Renal cortex interstitium (tissue), 11 donors: ENCODE measurements around the gene CHSY3. TPM values are rescaled to one million over a fixed set of nuclear protein-coding genes. Genes with fewer than 3 reads are reported as not detected.

Experiments used
- DNase-seq, 11 donors: peaks; one replicate each; pipeline ENCODE4 v3.0.0-alpha.2; 2013; ENCODE audit warnings: low read depth in 9 of 11, low spot score in 4 of 11; ENCODE audit errors: extremely low read depth in 1 of 11
- polyA plus RNA-seq, 3 donors: library from polyadenylated mRNA; unstranded; fragments of 120-200 nt; gene quantifications; one replicate each; pipeline ENCODE4 v1.2.1, GENCODE V29; 2013; ENCODE audit not compliant: insufficient read length in 3 of 3

The CHSY3 gene
- polyA plus RNA-seq, 3 donors, result 3.0 to 4.0 (median 3.5) TPM

- DNase-seq, result no peak
Measured at GRCh38 chr5:130002876-130003275, 98.6 kb downstream of the CHSY3 start.

GRCh38 chr5:130011986-130012385 lies 107.7 kb downstream of the CHSY3 start:
- no peak for DNase-seq

GRCh38 chr5:130017173-130017572 lies 112.9 kb downstream of the CHSY3 start:
- DNase-seq, result no peak

- no peak for DNase-seq
Measured at GRCh38 chr5:130018641-130019040, 114.4 kb downstream of the CHSY3 start.

GRCh38 chr5:130021000-130021399 lies 116.7 kb downstream of the CHSY3 start:
- no peak for DNase-seq

- no peak for DNase-seq
Measured at GRCh38 chr5:130021876-130022275, 117.6 kb downstream of the CHSY3 start.

GRCh38 chr5:130023604-130024003 lies 119.3 kb downstream of the CHSY3 start:
- no peak for DNase-seq

GRCh38 chr5:130024006-130024405 lies 119.7 kb downstream of the CHSY3 start:
- no peak for DNase-seq

GRCh38 chr5:130025511-130025910 lies 121.2 kb downstream of the CHSY3 start:
- no peak for DNase-seq

GRCh38 chr5:130032807-130033206 lies 128.5 kb downstream of the CHSY3 start:
- DNase-seq, result no peak

- no peak for DNase-seq
Measured at GRCh38 chr5:130034566-130035210, 130.4 kb downstream of the CHSY3 start.

- no peak for DNase-seq
Measured at GRCh38 chr5:130035388-130035787, 131.1 kb downstream of the CHSY3 start.

GRCh38 chr5:130037905-130038304 lies 133.6 kb downstream of the CHSY3 start:
- no peak for DNase-seq

- DNase-seq, result no peak
Measured at GRCh38 chr5:130043834-130044233, 139.6 kb downstream of the CHSY3 start.

GRCh38 chr5:130045334-130045733 lies 141.1 kb downstream of the CHSY3 start:
- no peak for DNase-seq

GRCh38 chr5:130050585-130050984 lies 146.3 kb downstream of the CHSY3 start:
- no peak for DNase-seq

- no peak for DNase-seq
Measured at GRCh38 chr5:130052752-130053151, 148.5 kb downstream of the CHSY3 start.

- DNase-seq, result no peak
Measured at GRCh38 chr5:130055572-130055971, 151.3 kb downstream of the CHSY3 start.

GRCh38 chr5:130061746-130062145 lies 157.5 kb downstream of the CHSY3 start:
- no peak for DNase-seq

GRCh38 chr5:130063603-130064002 lies 159.3 kb downstream of the CHSY3 start:
- DNase-seq, result no peak

- DNase-seq, result no peak
Measured at GRCh38 chr5:130064484-130064883, 160.2 kb downstream of the CHSY3 start.
